Kidney epithelial cell (primary cell): ENCODE measurements around the gene GJC2. TPM values are rescaled to one million over a fixed set of nuclear protein-coding genes. Genes with fewer than 3 reads are reported as not detected.

Experiments used
- DNase-seq: peaks from one replicate; pipeline ENCODE4 v3.0.0-alpha.2; 2010; ENCODE audit warnings: low read depth
- H3K27me3 ChIP-seq: 2 replicates; pipeline ENCODE4 v1.6.0; 2011; ENCODE audit warnings: low read length; ENCODE audit not compliant: control insufficient read depth, insufficient read depth
- H3K36me3 ChIP-seq: 2 replicates; pipeline ENCODE4 v1.5.1; 2011; ENCODE audit warnings: low read length; ENCODE audit not compliant: control insufficient read depth, insufficient read depth
- H3K4me3 ChIP-seq: 2 replicates; pipeline ENCODE4 v1.5.1; 2011; ENCODE audit warnings: low read depth, mild to moderate bottlenecking, control low read depth, low read length
- total RNA-seq: library from RNA; depleted of rRNA; stranded (reverse); fragments of >200 nt; gene quantifications from 2 replicates; pipeline ENCODE4 v1.2.3, GENCODE V29; 2015
- TF ChIP-seq, protein P1 (sequence below): IDR thresholded peaks from 2 replicates; pipeline ENCODE4 v1.5.1; 2011; ENCODE audit warnings: mild to moderate bottlenecking, moderate library complexity, low read length, control low read depth, inconsistent platforms; ENCODE audit not compliant: insufficient read depth, poor library complexity, severe bottlenecking

The GJC2 gene
- total RNA-seq, 1 donor from 2014 or later: 0.38 TPM

DNA sequence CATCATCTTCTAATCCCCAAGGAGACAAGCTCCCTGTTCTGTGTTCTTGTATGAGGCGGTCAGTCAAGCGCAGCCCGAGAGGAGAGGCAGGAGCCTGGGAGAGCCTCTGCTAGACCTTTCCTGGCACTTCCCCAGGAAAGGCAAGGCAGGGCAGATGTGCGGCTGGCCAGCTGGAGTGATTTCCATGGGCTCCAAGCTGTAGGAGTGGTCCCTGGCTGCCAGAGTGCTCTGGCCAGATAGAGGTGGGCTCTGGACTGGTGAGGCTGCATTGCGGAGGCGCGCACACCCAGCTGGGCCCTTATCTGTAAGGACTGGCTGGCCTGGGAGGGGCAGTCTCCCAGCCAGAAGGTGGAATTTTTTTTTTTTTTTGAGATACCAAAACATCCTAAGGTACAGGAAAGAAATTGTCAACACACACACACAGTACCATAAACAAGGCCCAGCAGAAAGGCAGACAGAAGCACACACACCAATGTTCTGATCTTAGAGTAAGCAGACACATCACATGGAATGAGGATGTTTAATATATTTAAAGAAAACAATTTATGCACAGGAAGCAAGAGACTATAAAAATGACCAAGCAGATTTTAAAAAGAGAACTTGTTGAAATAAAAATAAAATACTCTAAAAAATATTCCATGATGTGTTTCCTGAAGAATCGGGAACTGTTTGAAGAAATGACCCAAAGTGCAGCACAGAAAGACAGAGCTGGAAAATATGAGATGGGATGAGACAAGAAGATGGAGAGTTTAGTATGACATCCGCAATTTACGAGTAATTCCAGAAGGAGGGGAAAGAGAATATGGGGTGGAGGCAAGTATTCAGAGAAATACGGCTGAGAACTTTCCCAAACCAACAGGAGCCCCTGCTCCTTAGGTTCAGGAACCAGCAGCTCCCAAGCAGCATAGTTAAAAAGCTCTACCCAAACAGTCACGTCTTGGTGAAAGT is 29.3 kb downstream of the GJC2 start:
- no peaks in the 10 kb centered on the region for H3K36me3 ChIP-seq
- no peak for DNase-seq
- no peak overlapping the region for H3K4me3 ChIP-seq
- TF ChIP-seq, protein P1, sequence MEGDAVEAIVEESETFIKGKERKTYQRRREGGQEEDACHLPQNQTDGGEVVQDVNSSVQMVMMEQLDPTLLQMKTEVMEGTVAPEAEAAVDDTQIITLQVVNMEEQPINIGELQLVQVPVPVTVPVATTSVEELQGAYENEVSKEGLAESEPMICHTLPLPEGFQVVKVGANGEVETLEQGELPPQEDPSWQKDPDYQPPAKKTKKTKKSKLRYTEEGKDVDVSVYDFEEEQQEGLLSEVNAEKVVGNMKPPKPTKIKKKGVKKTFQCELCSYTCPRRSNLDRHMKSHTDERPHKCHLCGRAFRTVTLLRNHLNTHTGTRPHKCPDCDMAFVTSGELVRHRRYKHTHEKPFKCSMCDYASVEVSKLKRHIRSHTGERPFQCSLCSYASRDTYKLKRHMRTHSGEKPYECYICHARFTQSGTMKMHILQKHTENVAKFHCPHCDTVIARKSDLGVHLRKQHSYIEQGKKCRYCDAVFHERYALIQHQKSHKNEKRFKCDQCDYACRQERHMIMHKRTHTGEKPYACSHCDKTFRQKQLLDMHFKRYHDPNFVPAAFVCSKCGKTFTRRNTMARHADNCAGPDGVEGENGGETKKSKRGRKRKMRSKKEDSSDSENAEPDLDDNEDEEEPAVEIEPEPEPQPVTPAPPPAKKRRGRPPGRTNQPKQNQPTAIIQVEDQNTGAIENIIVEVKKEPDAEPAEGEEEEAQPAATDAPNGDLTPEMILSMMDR: no peak
- no peaks in the 10 kb centered on the region for H3K27me3 ChIP-seq

- TF ChIP-seq, protein P1: peak; percentile 8
- Histone ChIP-seq H3K27me3 (no peaks in the 10 kb centered on the region), H3K4me3 (no peak overlapping the region), H3K36me3 (no peaks in the 10 kb centered on the region)
- DNase-seq: no peak
Measured at GRCh38 chr1:228180271-228180958, 30.7 kb downstream of the GJC2 start.

DNA sequence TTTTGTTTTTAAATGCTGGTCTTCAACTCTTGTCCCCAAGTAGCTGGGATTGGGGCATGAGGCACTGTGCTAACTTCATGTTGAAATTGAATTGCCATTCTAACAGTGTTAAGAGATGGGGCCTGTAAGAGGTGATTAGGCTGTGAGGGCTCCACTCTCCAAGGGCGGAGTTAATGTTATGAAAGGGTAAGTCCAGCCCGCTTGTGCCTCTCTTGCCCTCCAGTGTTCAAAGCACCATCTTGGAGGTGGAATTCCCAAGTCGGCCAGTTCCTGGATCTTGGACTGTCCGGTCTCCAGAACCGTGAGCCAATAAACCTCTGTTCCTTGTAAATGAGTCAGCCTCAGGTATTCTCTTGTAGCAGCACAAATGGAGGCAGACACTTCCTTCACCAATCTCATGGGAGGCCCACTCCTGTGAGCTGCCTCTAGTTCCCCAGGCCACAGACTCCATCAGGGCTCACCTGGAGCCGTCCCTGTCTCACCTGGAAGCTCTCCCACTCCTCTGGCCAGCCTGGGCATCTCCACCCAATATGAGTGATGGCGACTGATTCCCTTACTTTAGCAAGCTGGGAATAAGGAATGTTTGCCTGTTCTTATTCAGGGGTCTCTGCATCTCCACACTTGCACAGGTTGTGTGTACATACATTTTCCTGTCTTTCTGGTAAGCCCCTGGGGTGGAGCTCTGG is 31.4 kb downstream of the GJC2 start:
- TF ChIP-seq, protein P1: no peak
- Histone ChIP-seq H3K4me3 (no peak overlapping the region), H3K27me3 (no peaks in the 10 kb centered on the region), H3K36me3 (no peaks in the 10 kb centered on the region)
- DNase-seq: no peak

GRCh38 chr1:228181645-228182034 is 31.9 kb downstream of the GJC2 start:
- Histone ChIP-seq H3K36me3 (no peaks in the 10 kb centered on the region), H3K4me3 (no peak overlapping the region), H3K27me3 (no peaks in the 10 kb centered on the region)
- DNase-seq: no peak
- TF ChIP-seq, protein P1: no peak

- no peaks in the 10 kb centered on the region for H3K36me3 ChIP-seq
- H3K4me3 ChIP-seq: no peak overlapping the region
- DNase-seq: no peak
- no peaks in the 10 kb centered on the region for H3K27me3 ChIP-seq
- TF ChIP-seq, protein P1: no peak
Measured at GRCh38 chr1:228182296-228183030, 32.7 kb downstream of the GJC2 start.
